Measurements from ENCODE around the gene ZCCHC24. TPM values are rescaled to one million over a fixed set of nuclear protein-coding genes. Genes with fewer than 3 reads are reported as not detected.

Gene ZCCHC24
- total and polyA plus RNA-seq, 10 donors = 4.9 to 34.1 (median 23.7) TPM

- TF ChIP-seq POLR2A (IDR thresholded peaks at IDR 0.05) = no peak
- no peak for TF ChIP-seq CTCF (IDR thresholded peaks at IDR 0.05 in 8 of 11, conservative IDR thresholded peaks at IDR 0.05 in 3 of 11)
- no peak for TF ChIP-seq POLR2AphosphoS5 (IDR thresholded peaks at IDR 0.05)
- Histone ChIP-seq H3K27ac (no peak overlapping the region), H3K36me3 (no peaks in the 10 kb centered on the region), H3K27me3 (replicated peaks in 1 of 7) (peaks cover 0 to 3% (median 0%) of the 10 kb centered on the region in 7 donors), H3K4me1 (peaks cover 0 to 20% (median 5%) of the 10 kb centered on the region in 6 donors), H3K9me3 (no peaks in the 10 kb centered on the region), H3K4me3 (no peak overlapping the region)
- intact Hi-C loops (cut with DNase I; ENCODE audit: low total_unique reads) = no loop called here
- no peak for DNase-seq
- WGBS, 5 donors = 83 to 89% (median 86%) methylated on average over 10 of the region's 10 CpGs
Measured at GRCh38 chr10:79463578-79464496, 18.4 kb upstream of the ZCCHC24 start.

- TF ChIP-seq CTCF (IDR thresholded peaks at IDR 0.05 in 8 of 11, conservative IDR thresholded peaks at IDR 0.05 in 3 of 11) (no peak), POLR2A (IDR thresholded peaks at IDR 0.05) (no peak), POLR2AphosphoS5 (IDR thresholded peaks at IDR 0.05) (no peak)
- no peaks in the 10 kb centered on the region for H3K36me3 ChIP-seq
- DNase-seq = no peak
- no peaks in the 10 kb centered on the region for H3K9me3 ChIP-seq
- no peak overlapping the region for H3K4me3 ChIP-seq
- H3K27ac ChIP-seq = no peak overlapping the region
- WGBS, 5 donors = 91 to 98% (median 92%) methylated on average over 4 of the region's 4 CpGs
- intact Hi-C loops (cut with DNase I; ENCODE audit: low total_unique reads) = no loop called here
- peaks cover 0 to 3% (median 0%) of the 10 kb centered on the region in 7 donors for H3K27me3 ChIP-seq (replicated peaks in 1 of 7)
- H3K4me1 ChIP-seq = no peaks in the 10 kb centered on the region
Measured at GRCh38 chr10:79460687-79461086, 15.3 kb upstream of the ZCCHC24 start.

GRCh38 chr10:79459243-79459642 is 13.8 kb upstream of the ZCCHC24 start:
- TF ChIP-seq POLR2AphosphoS5 (IDR thresholded peaks at IDR 0.05) (no peak), POLR2A (IDR thresholded peaks at IDR 0.05) (no peak), CTCF (IDR thresholded peaks at IDR 0.05 in 8 of 11, conservative IDR thresholded peaks at IDR 0.05 in 3 of 11) (no peak)
- Histone ChIP-seq H3K4me1 (peaks cover 0 to 4% (median 0%) of the 10 kb centered on the region in 6 donors), H3K27ac (no peak overlapping the region), H3K9me3 (no peaks in the 10 kb centered on the region), H3K36me3 (no peaks in the 10 kb centered on the region), H3K27me3 (replicated peaks in 1 of 7) (peaks cover 0 to 3% (median 0%) of the 10 kb centered on the region in 7 donors), H3K4me3 (no peak overlapping the region)
- intact Hi-C loops (cut with DNase I; ENCODE audit: low total_unique reads) = no loop called here
- no peak for DNase-seq
- WGBS, 5 donors = 37 to 78% (median 64%) methylated on average over 1 of the region's 1 CpG

- DNase-seq = no peak
- WGBS, 5 donors = 84 to 93% (median 87%) methylated on average over 4 of the region's 4 CpGs
Measured at GRCh38 chr10:79458483-79458882, 13.1 kb upstream of the ZCCHC24 start.

More at GRCh38 chr10:79458483-79458882, 13.1 kb upstream of the ZCCHC24 start:
- Histone ChIP-seq H3K36me3 (no peaks in the 10 kb centered on the region), H3K27ac (no peak overlapping the region), H3K27me3 (replicated peaks in 1 of 7) (no peaks in the 10 kb centered on the region), H3K4me1 (peaks cover 0 to 4% (median 0%) of the 10 kb centered on the region in 6 donors), H3K4me3 (no peak overlapping the region), H3K9me3 (no peaks in the 10 kb centered on the region)
- intact Hi-C loops (cut with DNase I; ENCODE audit: low total_unique reads) = no loop called here
- TF ChIP-seq CTCF (IDR thresholded peaks at IDR 0.05 in 8 of 11, conservative IDR thresholded peaks at IDR 0.05 in 3 of 11) = no peak
- no peak for TF ChIP-seq POLR2AphosphoS5 (IDR thresholded peaks at IDR 0.05)
- no peak for TF ChIP-seq POLR2A (IDR thresholded peaks at IDR 0.05)
